ENCODE measurements around the gene SEC24B.

DNA sequence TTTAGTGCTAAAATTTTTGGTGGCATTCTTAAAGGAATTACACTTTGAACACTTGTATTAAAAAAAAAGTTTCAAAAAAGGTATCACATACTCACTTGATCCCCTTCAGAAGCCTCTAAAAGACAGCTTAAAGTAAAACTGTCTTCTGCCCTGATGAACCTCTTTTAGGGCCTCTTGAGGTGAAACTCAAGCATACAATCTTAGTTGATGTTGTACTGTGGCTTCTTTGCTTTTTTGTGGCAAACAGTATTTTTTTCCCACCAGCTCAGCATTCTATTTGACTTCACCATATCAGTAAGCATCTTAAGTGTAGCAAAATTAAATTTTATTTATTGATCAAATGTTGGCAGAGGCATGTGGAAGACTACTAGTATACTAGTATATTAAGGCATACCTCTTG lies 13.7 kb downstream of the SEC24B start:
- TF ChIP-seq YY1 (IDR thresholded peaks at IDR 0.05; ENCODE audit: low read depth) (no peak), TAF1 (IDR thresholded peaks at IDR 0.05; ENCODE audit: low read depth) (no peak), CREB1 (IDR thresholded peaks at IDR 0.05; ENCODE audit: low read depth) (no peak), EGR1 (IDR thresholded peaks at IDR 0.05) (no peak), FOXM1 (IDR thresholded peaks at IDR 0.05; ENCODE audit: borderline replicate concordance, low read depth) (no peak), EP300 (IDR thresholded peaks at IDR 0.05; ENCODE audit: borderline replicate concordance) (no peak), RAD21 (IDR thresholded peaks at IDR 0.05; ENCODE audit: low read depth) (no peak), NFIC (IDR thresholded peaks at IDR 0.05) (no peak), TCF12 (IDR thresholded peaks at IDR 0.05; ENCODE audit: low read depth) (no peak)
- TF ChIP-seq, protein P1, sequence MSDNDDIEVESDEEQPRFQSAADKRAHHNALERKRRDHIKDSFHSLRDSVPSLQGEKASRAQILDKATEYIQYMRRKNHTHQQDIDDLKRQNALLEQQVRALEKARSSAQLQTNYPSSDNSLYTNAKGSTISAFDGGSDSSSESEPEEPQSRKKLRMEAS (IDR thresholded peaks at IDR 0.05) = no peak
- TF ChIP-seq, protein P2, sequence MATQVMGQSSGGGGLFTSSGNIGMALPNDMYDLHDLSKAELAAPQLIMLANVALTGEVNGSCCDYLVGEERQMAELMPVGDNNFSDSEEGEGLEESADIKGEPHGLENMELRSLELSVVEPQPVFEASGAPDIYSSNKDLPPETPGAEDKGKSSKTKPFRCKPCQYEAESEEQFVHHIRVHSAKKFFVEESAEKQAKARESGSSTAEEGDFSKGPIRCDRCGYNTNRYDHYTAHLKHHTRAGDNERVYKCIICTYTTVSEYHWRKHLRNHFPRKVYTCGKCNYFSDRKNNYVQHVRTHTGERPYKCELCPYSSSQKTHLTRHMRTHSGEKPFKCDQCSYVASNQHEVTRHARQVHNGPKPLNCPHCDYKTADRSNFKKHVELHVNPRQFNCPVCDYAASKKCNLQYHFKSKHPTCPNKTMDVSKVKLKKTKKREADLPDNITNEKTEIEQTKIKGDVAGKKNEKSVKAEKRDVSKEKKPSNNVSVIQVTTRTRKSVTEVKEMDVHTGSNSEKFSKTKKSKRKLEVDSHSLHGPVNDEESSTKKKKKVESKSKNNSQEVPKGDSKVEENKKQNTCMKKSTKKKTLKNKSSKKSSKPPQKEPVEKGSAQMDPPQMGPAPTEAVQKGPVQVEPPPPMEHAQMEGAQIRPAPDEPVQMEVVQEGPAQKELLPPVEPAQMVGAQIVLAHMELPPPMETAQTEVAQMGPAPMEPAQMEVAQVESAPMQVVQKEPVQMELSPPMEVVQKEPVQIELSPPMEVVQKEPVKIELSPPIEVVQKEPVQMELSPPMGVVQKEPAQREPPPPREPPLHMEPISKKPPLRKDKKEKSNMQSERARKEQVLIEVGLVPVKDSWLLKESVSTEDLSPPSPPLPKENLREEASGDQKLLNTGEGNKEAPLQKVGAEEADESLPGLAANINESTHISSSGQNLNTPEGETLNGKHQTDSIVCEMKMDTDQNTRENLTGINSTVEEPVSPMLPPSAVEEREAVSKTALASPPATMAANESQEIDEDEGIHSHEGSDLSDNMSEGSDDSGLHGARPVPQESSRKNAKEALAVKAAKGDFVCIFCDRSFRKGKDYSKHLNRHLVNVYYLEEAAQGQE (IDR thresholded peaks at IDR 0.05; ENCODE audit: low read depth) = no peak
- TF ChIP-seq, protein P3, sequence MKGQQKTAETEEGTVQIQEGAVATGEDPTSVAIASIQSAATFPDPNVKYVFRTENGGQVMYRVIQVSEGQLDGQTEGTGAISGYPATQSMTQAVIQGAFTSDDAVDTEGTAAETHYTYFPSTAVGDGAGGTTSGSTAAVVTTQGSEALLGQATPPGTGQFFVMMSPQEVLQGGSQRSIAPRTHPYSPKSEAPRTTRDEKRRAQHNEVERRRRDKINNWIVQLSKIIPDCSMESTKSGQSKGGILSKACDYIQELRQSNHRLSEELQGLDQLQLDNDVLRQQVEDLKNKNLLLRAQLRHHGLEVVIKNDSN (IDR thresholded peaks at IDR 0.05) = no peak

All from Ishikawa (cell line).